NCI-H1436 treated with DMSO at 0.1 percent for 48 hours (cell line): ENCODE results near the gene LRP6.
"Not testable (repeated sequence)": the region's sequence is repeated elsewhere in the genome, so short reads cannot be mapped to it uniquely, and the experiment has no call there.

Experiments
- DNase-seq: peaks from one replicate; lab custom pipeline; 2025; lab: John Stamatoyannopoulos, UW

The LRP6 gene

DNA sequence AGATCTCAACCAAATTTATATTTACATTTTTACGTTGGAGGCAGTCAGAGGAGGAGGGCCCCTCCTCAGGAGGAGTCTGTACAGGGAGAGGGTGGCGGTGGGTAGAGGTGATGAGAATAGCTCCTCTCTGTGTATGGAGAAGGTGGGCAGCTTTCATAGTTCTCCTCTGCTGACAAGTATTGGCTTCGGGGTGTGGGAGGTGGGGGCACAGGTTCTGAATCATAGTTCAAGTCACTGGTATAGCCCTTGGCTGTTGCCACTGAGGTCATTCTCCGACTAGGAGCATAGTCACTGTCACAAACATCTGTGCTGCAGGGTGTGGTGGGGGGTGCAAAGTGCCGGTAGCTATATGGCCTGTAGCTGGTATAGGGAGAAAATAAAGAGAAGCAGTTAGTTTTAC lies 145.8 kb downstream of the LRP6 start:
- no peak for DNase-seq

DNA sequence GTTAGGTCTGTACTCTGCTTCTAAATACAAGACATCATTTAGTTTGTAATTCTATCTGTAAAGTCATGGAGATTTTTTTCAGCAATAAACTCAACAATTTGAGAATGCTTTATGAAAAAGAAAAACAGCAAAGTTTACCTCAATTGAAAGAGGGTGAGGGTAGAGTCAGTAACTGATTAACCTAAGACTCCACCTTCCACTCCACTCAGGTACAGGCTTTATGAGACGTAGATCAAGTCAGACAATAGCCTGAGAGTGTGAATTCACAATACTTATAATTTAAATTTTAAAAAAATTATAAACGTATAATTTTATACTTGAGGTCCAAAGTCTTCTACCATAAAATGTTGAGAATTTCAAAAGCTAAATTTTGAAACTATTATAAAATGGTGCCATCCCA lies 150.2 kb downstream of the LRP6 start:
- DNase-seq, result no peak

DNA sequence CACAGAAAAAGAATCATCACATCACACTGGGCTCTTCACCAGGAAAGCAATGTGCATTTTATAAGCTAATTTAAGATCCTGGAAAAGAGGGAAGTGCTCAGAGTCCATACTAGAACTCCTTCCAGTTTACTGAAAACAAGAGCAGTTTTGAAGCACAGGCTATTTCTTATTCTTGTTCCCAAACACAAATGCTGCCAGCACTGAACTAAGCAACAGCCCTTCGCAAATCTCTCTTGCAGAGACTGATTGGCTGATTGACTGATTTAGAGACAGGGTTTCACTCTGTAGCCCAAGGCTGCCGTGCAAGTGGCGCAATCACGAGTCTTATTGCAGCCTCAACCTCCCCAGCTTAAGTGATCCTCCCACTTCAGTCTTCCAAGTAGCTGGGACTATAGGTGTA lies 151.3 kb downstream of the LRP6 start:
- DNase-seq, result no peak

DNA sequence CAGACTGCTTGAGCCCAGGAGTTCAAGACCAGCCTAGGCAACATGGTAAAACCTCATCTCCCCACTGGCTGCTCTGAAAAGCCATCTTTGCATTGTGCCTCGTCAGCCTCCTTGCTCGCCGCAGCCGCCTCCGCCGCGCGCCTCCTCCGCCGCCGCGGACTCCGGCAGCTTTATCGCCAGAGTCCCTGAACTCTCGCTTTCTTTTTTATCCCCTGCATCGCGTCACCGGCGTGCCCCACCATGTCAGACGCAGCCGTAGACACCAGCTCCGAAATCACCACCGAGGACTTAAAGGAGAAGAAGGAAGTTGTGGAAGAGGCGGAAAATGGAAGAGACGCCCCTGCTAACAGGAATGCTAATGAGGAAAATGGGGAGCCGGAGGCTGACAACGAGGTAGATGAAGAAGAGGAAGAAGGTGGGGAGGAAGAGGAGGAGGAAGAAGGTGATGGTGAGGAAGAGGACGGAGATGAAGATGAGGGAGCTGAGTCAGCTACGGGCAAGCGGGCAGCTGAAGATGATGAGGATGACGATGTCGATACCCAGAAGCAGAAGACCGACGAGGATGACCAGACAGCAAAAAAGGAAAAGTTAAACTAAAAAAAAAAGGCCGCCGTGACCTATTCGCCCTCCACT lies 155.8 kb downstream of the LRP6 start:
- not testable (repeated sequence) for DNase-seq

DNA sequence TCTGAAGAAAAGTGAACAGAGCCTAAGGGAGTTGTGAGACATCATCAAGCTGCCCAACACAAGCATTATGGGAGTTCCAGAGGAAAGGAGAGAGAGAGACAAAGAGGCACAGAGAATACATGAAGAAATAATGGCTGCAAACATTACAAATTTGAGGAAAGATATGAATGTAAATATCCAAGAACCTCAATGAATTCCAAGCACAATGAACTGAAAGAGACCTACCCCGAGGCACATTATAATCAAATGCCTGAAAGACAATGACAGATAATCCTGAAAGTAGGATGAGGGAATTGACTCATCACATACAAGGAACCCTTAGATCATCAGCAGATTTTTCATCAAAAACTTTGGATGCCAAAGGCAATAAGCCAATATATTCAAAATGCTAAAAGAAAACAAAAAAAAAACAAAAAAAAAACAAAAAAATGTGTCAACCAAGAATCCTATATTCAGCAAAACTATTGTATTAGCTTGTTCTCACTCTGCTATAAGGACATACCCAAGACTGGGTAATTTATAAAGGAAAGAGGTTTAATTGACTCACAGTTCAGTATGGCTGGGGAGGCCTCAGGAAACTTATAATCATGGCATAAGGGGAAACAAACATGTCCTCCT lies 158.3 kb downstream of the LRP6 start:
- DNase-seq, result no peak

DNA sequence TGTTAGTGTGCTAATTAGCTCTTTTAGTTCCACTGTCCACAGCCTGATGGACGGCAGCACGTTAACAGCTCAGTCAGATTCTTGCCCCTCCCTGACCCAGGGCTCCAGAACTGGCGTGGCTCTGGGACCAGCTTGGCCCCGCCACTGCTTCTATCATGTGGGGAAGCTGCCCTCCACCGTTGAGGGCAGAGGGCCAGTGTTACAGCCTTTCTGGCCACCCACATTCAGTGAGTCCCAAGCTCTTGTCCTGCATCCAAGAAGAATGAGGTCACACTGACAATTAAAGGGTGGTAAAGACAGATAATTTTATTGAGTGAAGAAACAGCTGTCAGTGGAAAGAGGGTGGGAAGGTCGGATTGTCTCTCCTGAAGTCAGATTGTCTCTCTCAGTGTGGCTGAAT lies 159.2 kb downstream of the LRP6 start:
- DNase-seq, result no peak

DNA sequence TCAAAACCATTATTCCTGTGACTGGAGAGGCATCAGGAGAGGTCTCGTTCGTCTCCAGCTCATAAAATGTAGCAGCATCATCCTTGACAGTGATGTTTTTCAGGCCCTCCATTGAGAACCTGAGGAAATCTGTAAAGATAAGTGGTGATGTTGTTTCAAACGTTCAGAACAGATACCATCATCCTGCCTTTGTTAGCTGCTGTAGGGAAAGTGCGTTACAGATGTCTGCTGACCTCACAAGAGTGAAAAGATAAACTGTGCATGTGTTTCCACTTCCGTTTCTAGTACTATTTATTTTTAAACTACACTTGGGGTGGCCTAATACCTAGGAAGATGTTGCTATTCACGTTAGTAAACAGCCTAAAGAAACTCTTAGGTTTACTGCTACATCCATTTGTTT lies 167.7 kb downstream of the LRP6 start:
- DNase-seq, result no peak

DNA sequence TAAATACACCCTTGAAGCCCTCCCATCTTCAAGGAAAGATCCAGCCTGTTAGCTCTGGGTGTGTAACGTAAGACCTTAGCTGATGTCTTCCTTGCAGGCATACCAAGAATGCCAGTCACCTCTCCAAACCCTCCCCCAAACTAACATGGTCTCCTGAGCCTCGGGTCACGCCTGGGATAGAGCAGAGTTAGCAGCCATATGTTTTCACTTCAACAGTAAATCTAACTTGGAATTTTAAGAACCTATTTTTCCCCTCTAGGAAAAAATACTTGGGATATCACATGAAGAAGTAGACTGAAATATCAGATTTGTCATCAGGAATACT lies 168.2 kb downstream of the LRP6 start:
- DNase-seq, result no peak

DNA sequence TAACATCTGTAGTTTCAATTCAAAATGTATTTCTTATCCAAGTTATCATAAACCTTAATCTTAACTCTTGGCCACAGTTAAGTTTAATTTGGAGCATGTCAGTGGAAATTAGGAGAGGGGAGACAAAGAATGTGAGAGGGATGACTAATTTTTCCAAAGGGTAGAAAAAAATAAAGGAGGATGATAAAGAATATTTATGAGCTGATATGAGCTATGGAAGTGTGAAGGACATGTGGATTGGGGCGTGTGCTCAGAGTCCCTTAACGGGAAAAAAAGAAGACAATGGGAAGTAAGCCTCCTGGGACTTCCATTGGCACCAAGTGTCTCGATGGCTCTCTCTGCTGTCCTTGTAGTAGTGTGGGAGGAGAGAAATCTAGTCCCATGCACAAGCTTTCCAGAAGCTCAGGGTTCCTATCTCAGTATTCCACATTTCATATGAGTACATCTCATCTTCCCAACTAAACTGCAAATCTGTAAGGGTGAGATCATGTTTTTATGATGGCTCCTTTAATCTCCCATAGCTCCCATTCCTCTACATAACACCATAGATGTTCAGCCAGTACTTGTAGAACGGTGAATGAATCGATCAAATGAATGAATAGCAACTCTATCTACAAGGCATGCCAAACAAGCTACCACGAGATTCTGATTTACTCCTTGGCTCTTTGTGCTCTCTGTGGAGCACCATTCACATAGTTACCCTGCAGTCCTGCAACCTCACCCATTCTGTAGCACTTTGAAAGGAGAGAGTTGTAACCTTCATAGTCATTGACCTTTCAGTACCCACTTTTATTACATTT lies 168.8 kb downstream of the LRP6 start:
- no peak for DNase-seq

DNA sequence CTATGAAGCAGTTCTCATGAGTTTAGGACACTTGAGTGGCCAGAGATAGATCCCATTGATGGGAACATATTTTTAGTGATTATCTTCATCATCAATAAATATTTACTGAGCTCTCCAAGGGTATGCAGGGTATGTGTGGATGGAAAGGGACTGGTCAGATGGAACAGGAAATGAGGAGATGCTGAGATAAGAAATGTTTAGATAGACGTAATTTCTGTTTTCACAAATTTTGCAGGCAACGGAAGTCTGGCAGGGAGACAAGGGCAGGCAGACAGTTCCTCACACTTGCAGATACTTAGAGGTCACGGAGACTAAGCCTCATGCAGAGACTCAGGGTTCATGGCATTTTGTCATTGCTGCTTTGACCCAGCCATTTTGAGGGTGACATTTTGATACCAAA lies 171.8 kb downstream of the LRP6 start:
- DNase-seq, result no peak

DNA sequence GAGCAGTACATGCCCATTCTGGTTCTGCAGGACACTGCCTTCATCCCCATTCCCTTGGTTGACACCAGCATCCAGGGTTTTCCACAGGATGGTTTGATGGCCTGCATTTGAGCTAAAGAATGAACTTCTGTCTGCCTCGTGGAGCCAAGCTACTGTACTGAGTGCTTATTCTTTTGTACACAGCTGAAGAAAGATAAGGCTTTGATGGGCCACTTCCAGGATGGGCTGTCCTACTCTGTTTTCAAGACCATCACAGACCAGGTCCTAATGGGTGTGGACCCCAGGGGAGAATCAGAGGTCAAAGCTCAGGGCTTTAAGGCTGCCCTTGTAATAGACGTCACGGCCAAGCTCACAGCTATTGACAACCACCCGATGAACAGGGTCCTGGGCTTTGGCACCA lies 172.4 kb downstream of the LRP6 start:
- DNase-seq, result no peak

DNA sequence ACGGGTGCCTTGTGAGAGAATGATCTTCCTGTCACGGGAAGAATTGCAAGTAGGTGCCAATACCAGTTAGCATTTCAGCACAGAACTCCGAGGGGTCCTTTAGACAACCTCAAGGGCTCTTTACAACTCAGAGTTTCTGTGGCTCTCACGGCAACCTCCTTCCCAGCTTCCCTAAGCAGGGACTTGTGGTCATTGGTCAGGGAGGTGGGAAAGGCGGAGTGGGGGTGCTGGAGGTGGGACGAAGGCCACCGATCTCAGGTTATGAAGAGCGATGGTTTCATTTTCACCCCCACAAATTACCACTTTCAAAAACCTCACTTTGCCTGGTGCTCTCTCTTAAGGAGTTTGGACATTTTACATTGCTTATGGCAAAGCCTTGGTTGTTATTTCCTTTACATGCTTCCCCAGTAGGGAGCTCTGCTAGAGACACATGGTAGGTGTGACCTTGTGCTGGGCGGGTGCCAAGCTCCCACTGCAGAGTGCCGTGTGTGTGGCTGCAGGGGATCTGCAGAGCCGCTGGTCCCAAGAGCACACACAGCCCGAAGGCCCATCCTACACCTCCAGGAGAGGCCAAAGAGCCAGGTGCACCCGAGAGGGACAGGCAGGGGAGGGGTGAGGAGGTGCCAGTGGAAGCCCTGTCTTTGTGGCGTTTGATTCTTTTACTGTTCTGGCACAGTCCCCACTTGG lies 174.7 kb downstream of the LRP6 start:
- DNase-seq, result no peak

DNA sequence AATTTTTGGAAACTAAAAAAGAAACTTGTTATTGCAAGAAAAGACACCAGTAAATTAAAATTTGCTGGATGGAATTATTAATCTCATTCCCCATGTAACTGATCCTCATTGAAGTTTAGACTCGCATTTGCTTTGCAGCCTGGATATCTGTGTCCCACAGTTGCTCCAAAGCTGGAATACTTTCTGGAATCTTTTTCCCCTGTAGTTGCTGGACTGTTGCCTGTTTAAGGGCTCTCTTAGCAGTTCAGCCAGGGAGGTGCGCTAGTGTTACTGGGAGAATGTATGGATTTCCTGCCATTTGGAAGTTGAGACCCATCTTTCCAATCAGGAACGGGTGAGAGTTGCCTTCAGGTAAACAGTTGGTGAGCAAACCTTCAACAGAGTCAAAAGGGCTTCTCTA lies 175.8 kb downstream of the LRP6 start:
- DNase-seq, result no peak

DNA sequence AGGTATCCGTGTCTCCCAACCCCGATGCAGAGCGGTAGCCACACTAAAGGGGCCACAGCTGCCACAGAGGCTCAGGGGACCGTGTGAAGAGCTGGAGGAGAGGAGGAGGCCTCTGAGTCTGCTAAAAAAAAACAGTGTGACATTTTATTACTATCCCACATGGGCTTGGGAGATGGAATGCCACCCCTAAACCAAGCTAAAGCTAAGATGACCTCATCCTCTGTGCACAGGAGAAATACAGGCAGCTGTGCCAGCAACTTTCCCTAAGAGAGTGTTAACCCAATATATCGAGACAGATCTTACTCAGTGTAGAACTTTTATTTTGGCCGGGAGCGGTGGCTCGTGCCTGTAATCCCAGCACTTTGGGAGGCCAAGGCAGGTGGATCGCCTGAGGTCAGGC lies 178.1 kb downstream of the LRP6 start:
- DNase-seq, result no peak

DNA sequence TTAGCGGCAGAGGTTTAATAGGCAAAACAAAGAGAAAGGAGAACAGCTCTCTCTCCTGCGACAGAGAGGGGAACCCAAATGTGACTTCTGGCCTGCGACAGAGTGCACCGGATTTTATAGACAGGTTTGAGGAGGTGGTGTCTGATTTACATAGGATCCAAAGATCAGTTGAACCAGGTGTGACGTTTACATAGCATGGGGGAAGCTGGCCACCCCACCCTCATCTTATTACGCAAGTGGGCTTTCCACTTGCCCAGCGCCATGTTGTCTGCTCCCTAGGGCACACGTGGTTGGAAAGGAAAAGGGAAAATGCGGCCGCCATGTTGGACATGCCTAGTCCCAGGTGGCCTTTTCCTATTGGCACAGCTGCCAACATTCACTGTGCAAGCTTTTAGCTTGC lies 178.7 kb downstream of the LRP6 start:
- DNase-seq, result no peak

DNA sequence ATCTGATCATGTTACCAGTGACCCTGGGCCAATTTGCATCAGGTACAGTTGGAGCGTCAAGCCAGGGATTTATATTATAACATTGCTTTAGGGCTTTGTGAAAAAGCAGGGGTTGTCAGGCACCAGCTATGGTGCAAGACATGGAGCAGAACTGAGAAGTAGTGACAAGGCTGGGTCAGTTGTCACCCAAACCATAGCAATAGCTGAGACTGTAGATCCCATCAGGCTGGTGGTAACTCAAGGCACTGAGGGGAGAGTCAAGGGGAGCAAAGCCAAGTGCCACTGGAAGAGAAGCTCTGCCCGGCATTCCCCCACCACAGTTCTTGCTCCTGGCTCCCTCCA lies 179.2 kb downstream of the LRP6 start:
- DNase-seq, result no peak

DNA sequence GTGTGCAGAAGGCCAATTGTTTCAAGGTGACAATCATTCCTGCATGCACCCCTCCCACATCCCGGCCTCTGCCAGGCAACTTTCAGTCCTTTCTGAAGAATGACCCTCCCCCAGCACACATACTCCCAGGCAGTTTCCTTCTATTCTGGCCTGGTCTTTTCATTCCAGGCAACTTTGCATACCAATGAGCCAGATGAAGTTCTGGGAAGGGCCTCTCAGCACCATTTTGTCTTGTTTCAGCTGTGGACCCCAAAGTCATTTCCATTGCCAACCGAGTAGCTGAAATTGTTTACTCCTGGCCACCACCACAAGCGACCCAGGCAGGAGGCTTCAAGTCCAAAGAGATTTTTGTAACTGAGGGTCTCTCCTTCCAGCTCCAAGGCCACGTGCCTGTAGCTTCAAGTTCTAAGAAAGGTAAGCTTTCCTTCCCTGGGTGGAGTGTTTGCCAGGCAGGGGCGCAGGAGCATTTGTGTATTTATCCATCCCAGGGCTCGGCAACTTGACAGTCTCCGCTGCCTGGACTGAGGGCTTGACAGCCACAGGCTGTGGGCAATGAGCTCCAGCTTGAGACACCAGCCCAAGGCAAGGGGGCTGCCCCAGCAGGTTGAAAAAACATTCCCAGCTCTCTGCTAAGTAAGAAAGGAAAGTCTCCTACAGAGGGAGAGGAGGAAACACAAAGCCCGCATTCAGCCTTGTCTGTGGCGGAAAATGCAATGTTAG lies 179.7 kb downstream of the LRP6 start:
- DNase-seq, result no peak

DNA sequence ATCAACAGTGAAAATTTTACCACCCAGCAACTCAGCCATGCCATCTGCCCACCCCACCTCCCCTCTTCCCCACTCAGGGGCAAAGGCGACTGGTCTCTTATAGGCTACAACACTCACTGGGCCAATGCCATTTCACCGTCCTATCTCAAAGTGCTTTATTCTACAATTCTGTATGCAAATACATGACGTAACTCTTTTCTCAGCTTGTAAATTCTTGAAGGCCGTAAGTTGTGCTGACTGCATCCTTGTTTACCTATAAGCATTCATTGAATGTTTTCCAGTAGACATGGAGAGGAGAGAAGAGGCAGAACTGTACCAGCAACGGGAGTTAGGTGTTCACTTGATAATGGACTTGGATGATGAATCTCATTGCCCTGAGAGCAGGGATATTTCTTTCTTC lies 180.5 kb downstream of the LRP6 start:
- no peak for DNase-seq

DNA sequence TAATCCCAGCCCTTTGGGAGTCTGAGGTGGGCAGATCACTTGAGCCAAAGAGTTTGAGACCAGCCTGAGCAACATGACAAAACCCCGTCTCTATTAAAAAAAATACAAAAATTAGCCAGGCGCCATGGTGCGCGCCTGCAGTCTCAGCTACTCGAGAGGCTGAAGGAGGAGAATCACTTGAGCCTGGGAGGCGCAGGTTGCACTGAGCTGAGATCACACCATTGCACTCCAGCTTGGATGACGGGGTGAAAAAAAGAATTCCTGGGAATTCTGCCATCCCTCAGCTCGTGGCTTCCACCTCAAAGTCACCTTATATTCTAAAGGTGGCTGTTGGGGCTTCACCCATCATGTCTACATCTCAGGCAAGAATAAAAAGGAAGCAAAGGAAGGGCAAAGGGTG lies 183.2 kb downstream of the LRP6 start:
- no peak for DNase-seq

DNA sequence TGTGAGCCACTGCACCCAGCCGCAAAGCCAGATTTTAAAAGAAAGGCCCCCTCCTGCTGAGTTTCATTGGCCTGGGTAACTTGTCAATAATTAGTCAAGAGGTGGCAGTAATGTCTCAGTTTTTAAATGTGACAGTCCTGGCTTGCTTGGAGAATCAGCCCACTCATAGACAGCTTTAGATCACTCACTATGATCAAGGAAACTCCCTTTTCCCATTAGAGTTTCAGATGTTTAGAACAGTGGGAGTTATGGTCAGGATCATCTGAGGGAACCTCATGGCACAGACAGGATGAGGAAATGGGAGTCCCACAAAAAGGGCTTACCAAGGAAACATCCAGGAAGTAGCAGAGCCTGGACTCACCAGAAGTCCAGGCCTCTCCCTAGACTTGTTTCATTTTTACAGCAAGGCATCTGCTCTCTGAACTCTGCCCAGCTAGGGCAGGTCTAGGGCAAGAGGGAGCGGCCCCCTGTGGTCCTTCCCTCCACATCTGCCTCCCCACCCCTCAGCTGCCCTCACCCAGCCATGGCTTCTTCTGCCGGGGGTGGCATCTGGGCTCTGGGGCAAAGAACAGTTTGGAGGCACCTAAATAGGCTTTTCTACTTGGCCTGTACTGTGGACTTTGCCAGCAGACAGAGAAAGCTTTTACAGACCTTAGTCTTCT lies 184.9 kb downstream of the LRP6 start:
- DNase-seq, result no peak

DNA sequence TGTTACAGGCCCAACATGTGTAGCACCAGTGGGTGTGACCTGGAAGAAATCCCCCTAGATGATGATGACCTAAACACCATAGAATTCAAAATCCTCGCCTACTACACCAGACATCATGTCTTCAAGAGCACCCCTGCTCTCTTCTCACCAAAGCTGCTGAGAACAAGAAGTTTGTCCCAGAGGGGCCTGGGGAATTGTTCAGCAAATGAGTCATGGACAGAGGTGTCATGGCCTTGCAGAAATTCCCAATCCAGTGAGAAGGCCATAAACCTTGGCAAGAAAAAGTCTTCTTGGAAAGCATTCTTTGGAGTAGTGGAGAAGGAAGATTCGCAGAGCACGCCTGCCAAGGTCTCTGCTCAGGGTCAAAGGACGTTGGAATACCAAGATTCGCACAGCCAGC lies 187.6 kb downstream of the LRP6 start:
- DNase-seq, result no peak
